A549 (cell line): ENCODE data around the gene RBM41.

Experiments used
- CHD2 ChIP-seq: fragments of 150-350 bp; IDR thresholded peaks from 2 replicates; pipeline ENCODE4 v1.6.1; 2014; ENCODE audit warnings: low read length; ENCODE audit not compliant: partially characterized antibody
- EP300 ChIP-seq, 2 experiments: fragments of >200 bp; sonication (Bioruptor Twin); formaldehyde crosslinking; IDR thresholded peaks; 2 replicates in 1 of 2; 3 replicates in 1 of 2; pipeline ENCODE4 v1.6.1; 2016 to 2017
- JUN ChIP-seq, 2 experiments: fragments of >200 bp; sonication (Bioruptor Twin); formaldehyde crosslinking; IDR thresholded peaks; 2 replicates in 1 of 2; 3 replicates in 1 of 2; pipeline ENCODE4 v1.6.1; 2016 to 2017
- KDM5A ChIP-seq: fragments of 200-600 bp; sonication (generic); IDR thresholded peaks from 2 replicates; pipeline ENCODE4 v1.6.1; 2016; ENCODE audit warnings: antibody characterized with exemption, mild to moderate bottlenecking
- PBX3 ChIP-seq: IDR thresholded peaks from 2 replicates; pipeline ENCODE4 v1.6.1; 2012
- POLR2A ChIP-seq: IDR thresholded peaks from 2 replicates; pipeline ENCODE4 v1.6.1; 2012; ENCODE audit warnings: mild to moderate bottlenecking, low read length
- RCOR1 ChIP-seq: fragments of 150-350 bp; IDR thresholded peaks from 2 replicates; pipeline ENCODE4 v1.6.1; 2014; ENCODE audit warnings: antibody characterized with exemption, low read length, low read depth
- TFCP2L1 ChIP-seq: fragments of 250-450 bp; sonication (Bioruptor Pico); IDR thresholded peaks from 2 replicates; pipeline ENCODE4 v1.5.0; 2021; ENCODE audit warnings: mild to moderate bottlenecking
- TF ChIP-seq, protein P1 (sequence below): fragments of >200 bp; sonication (Bioruptor Twin); formaldehyde crosslinking; IDR thresholded peaks from 3 replicates; pipeline ENCODE4 v1.5.1; 2016
- TF ChIP-seq, protein P2 (sequence below): IDR thresholded peaks from 2 replicates; pipeline ENCODE4 v1.6.1; 2012

DNA sequence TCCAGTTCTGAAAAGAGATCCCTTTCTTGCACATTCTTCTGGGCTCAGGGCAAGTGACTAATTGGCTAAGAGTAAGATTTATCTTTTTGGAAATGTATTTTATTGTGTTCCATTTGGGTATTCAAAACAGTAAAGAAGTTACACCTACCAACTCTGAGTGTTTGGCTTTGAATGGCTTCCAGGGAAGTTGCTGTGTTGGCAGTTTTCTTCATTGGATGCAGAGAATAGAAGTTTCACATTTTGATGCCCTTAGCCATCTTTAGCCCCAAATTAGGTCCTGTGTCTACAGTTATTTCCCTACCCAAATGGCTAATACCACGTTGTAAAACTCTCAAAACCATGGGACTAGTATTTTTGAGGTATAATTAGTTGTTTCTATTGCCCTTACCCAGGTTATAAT, 88.9 kb downstream of the RBM41 start:
- TF ChIP-seq EP300 (IDR thresholded peaks at IDR 0.05) (no peak), JUN (IDR thresholded peaks at IDR 0.05) (no peak), PBX3 (no peak), KDM5A (no peak), POLR2A (no peak), TFCP2L1 (CRISPR knock-in tag) (no peak), CHD2 (no peak), RCOR1 (no peak)
- TF ChIP-seq, protein P1, sequence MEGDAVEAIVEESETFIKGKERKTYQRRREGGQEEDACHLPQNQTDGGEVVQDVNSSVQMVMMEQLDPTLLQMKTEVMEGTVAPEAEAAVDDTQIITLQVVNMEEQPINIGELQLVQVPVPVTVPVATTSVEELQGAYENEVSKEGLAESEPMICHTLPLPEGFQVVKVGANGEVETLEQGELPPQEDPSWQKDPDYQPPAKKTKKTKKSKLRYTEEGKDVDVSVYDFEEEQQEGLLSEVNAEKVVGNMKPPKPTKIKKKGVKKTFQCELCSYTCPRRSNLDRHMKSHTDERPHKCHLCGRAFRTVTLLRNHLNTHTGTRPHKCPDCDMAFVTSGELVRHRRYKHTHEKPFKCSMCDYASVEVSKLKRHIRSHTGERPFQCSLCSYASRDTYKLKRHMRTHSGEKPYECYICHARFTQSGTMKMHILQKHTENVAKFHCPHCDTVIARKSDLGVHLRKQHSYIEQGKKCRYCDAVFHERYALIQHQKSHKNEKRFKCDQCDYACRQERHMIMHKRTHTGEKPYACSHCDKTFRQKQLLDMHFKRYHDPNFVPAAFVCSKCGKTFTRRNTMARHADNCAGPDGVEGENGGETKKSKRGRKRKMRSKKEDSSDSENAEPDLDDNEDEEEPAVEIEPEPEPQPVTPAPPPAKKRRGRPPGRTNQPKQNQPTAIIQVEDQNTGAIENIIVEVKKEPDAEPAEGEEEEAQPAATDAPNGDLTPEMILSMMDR: no peak
- TF ChIP-seq, protein P2, sequence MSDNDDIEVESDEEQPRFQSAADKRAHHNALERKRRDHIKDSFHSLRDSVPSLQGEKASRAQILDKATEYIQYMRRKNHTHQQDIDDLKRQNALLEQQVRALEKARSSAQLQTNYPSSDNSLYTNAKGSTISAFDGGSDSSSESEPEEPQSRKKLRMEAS: no peak
